Endometrial microvascular endothelial cells (primary cell): ENCODE results near the gene SLC46A3. TPM values are rescaled to one million over a fixed set of nuclear protein-coding genes. Genes with fewer than 3 reads are reported as not detected.
"Not testable (repeated sequence)": the region's sequence is repeated elsewhere in the genome, so short reads cannot be mapped to it uniquely, and the experiment has no call there.

Experiments used
- in situ Hi-C: cut with HindIII; loops from 2 replicates; pipeline ENCODE4 v1.10.0; 2017; ENCODE audit warnings: low sequenced_read_pairs, low pct_unique_long_range_greater_than_20kb; ENCODE audit errors: inconsistent ontology term
- total RNA-seq: library from RNA; depleted of rRNA; stranded (reverse); fragments of >200 nt; gene quantifications from one replicate; pipeline ENCODE4 v1.2.3, GENCODE V29; 2015; ENCODE audit errors: inconsistent ontology term

The SLC46A3 gene
- total RNA-seq, 1 donor from 2014 or later, result 0.65 TPM

GRCh38 chr13:28693605-28694491 lies 24.9 kb downstream of the SLC46A3 start:
- in situ Hi-C loops, result not testable (repeated sequence)

DNA sequence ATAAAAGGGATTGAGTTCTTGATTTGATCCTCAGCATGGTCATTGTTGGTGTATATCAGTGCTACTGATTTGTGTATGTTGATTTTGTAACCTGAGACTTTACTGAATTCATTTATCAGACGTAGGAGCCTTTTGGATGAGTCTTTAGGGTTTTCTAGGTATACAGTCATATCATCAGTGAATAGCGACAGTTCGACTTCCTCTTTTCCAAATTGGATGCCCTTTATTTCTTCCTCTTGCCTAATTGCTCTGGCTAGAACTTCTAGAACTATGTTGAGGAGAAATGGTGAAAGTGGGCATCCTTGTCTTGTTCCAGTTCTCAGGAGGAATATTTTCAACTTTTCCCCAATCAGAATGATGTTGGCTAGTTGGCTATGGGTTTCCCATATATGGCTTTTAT lies 32.9 kb downstream of the SLC46A3 start:
- in situ Hi-C loops, result no loop called here

DNA sequence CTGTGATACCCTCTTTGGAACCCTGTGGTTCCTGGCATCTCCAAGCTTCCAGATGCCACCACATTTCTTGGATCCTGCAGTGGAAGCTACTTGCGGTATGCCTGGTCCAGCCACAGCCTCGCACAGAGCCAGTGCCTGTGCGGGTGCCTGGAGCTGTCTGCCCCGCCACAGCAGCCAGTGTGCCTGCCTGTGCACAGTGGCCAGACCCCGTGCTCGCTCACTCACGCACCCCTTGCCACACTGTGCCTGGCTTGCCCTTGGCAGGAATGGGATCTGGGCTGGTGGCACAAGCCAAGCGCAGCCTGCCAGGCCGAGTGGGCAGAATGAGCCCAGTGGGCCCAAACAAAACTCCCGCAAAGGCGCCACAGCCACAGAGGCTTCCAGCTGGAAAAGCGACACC lies 33.7 kb downstream of the SLC46A3 start:
- in situ Hi-C loops, result no loop called here

- in situ Hi-C loops, result no loop called here
Observed at GRCh38 chr13:28684257-28684656, 34.5 kb downstream of the SLC46A3 start.

- in situ Hi-C loops, result not testable (repeated sequence)
Observed at GRCh38 chr13:28683169-28683568, 35.6 kb downstream of the SLC46A3 start.

- in situ Hi-C loops, result no loop called here
Observed at GRCh38 chr13:28680541-28680940, 38.2 kb downstream of the SLC46A3 start.

- in situ Hi-C loops, result no loop called here
Observed at GRCh38 chr13:28679628-28680027, 39.1 kb downstream of the SLC46A3 start.

DNA sequence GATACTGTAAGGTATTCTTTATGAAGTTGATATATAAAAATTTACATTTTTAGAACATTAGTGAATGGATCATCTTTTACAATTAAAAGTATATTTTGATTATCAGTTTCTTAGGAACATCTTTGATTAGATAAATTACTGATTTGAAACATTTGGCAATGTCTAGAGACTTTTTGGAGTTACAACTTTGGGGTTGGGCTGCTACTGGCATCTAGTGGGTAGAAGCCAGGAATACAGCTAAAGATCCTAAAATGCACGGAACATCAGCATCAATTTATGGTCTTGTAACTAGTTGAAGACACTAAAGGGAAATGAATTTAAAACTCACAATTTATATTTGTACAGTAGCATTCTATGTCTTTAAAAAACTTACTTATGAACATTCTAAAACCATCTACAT lies 40.0 kb downstream of the SLC46A3 start:
- in situ Hi-C loops, result no loop called here

GRCh38 chr13:28671126-28671792 lies 47.5 kb downstream of the SLC46A3 start:
- in situ Hi-C loops, result no loop called here

GRCh38 chr13:28666897-28667488 lies 51.8 kb downstream of the SLC46A3 start:
- in situ Hi-C loops, result no loop called here

- in situ Hi-C loops, result no loop called here
Observed at GRCh38 chr13:28659621-28659970, 59.2 kb downstream of the SLC46A3 start.

DNA sequence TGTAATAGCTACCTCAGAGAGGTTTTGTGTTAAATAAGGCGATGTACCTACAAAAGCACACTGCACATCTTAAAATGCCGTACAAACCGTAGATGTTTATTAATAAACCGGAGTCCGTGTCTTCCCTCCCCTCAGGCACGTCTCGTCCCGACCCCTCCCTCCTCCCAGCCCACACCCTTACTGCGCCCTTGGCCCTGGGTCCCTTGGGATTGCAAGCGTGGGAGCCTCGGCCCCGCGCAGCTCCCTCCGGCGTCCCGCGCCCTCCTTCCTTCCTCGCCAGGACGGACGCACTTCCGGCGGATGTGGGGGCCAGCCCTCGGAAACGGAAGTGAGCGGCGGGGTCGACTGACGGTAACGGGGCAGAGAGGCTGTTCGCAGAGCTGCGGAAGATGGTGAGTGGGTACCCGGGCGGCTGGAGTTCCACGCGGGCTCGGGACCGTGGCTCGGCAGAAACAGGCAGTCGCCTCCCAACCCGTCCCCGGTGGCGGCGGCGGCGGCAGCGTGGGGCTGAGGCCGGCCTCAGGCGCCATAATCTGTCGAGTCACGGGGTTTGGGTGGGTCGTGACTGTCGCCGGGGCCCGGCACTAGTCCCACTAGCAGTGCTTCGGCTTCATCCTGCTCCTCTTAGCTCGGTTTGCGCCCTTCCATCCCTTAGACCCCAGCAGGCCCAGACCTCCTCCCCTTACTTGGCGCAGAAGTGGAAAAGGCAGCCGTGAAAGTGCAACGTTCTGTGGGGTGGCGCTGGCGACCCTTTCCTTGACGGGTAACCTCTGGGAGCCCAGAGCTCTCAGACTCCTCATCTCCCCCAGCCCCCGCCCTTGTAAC lies 59.8 kb downstream of the SLC46A3 start, which contains the start of gene POMP:
Gene POMP, plus strand, starts transcription at position 335 of the 825 bp plus-strand sequence. Its CDS starts 55 bp downstream, at position 390.
- in situ Hi-C loops, result no loop called here

- in situ Hi-C loops, result no loop called here
Observed at GRCh38 chr13:28658539-28658795, 60.3 kb downstream of the SLC46A3 start.

DNA sequence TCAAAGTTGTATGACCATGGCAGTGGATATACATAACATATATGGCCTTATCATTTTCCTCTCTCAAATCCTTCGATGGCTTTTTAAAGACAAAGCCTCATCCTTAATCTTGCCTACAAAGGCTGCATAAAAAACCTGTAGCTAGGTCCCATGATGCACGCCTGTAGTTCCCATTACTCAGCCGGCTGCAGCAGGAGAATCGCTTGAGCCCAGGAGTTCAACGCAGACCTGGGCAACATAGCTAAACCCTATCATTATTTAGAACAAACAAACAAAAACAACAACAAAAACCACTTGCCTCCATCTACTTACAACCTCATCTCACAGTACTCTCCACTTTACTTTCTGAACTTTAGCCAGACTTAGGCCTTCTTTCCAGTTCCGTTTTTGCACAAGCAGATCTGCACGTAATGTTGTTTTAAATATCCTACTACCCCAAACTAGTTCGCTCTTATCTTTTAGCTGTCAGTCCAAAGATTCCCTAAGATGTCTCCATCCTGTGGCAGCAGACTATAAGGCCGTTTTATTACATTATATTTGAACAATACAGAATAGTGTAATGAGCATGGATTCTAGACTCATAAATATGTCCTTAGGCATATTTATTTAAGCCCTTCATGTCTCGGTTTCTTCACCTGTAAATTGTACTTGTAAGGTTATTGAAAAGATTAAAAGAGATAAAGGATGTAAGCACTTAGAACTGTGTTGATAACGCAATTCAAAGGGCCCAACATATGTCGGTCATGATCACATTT lies 60.8 kb downstream of the SLC46A3 start:
- in situ Hi-C loops, result no loop called here

DNA sequence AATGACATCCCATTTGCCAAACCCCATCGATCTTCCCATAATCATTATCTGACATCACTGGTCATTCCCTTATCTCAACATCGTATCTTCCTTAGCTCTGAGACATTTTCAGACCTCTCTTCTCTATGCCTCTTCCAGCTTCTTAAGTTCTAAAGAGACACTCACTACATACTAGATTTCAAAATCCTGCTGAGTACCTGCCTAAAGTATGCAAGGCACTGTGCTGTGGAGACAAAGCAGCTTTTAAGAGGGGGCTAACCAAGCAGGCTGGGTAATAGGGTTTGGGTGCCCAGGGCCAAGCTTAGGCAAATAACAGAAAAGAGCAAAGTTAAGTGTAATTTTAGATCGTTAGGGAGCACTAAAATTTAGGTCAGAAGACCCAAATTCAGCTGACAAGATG lies 63.2 kb downstream of the SLC46A3 start:
- in situ Hi-C loops, result no loop called here

- in situ Hi-C loops, result no loop called here
Observed at GRCh38 chr13:28654276-28654675, 64.5 kb downstream of the SLC46A3 start.

- in situ Hi-C loops, result no loop called here
Observed at GRCh38 chr13:28653111-28653510, 65.7 kb downstream of the SLC46A3 start.

GRCh38 chr13:28651810-28652401 lies 66.9 kb downstream of the SLC46A3 start:
- in situ Hi-C loops, result no loop called here
